GM12801 (cell line): ENCODE data around the gene TMEM79.

Source experiments
- CTCF ChIP-seq: IDR thresholded peaks from one replicate; pipeline ENCODE4 v1.5.1; 2011; ENCODE audit warnings: control low read depth; ENCODE audit not compliant: insufficient read length; ENCODE audit errors: extremely low read depth

TMEM79 gene

GRCh38 chr1:156263288-156263655 lies 20.9 kb upstream of the TMEM79 start:
- no peak for TF ChIP-seq CTCF

GRCh38 chr1:156266051-156266450 lies 18.1 kb upstream of the TMEM79 start:
- TF ChIP-seq CTCF: no peak

GRCh38 chr1:156268336-156268735 lies 15.8 kb upstream of the TMEM79 start:
- TF ChIP-seq CTCF: no peak

- no peak for TF ChIP-seq CTCF
Observed at GRCh38 chr1:156270314-156270713, 13.8 kb upstream of the TMEM79 start.

- no peak for TF ChIP-seq CTCF
Observed at GRCh38 chr1:156276532-156276931, 7.6 kb upstream of the TMEM79 start.

GRCh38 chr1:156276966-156277381 lies 7.2 kb upstream of the TMEM79 start:
- no peak for TF ChIP-seq CTCF

GRCh38 chr1:156279837-156280236 lies 4.3 kb upstream of the TMEM79 start:
- TF ChIP-seq CTCF: no peak

- no peak for TF ChIP-seq CTCF
Observed at GRCh38 chr1:156281281-156281680, 2.8 kb upstream of the TMEM79 start.
